EL (cell line): Measurements from ENCODE around the gene MSMP.

Source experiments
- DNase-seq: peaks from one replicate; pipeline ENCODE4 v3.0.0-alpha.2; 2016

The MSMP gene

GRCh38 chr9:35717132-35717870 is 36.8 kb downstream of the MSMP start:
- no peak for DNase-seq

GRCh38 chr9:35716230-35716629 is 37.8 kb downstream of the MSMP start:
- DNase-seq, result peak; percentile 21

- DNase-seq, result no peak
Measured at GRCh38 chr9:35714579-35715252, 39.4 kb downstream of the MSMP start.

DNA sequence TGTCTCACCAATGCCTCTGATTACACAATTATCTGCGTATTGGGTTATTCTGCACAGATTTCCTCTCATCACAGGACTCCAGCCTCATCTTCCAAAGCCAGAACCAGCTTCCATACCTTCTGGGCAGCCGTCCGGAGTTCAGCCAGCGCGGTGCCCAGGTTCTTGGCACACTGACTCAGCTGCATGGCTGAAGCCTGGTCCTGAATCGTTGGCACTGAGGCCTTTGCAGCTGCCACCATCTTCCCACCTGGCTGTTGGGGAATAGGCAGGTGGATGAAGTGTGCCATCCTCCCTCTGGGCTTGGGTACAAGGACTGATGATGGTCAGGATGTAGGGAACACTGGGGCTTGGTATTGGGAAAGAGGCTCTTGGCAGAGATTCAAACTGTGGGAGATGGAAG is 40.0 kb downstream of the MSMP start:
- DNase-seq, result no peak

- DNase-seq, result no peak
Measured at GRCh38 chr9:35713578-35713977, 40.5 kb downstream of the MSMP start.

DNA sequence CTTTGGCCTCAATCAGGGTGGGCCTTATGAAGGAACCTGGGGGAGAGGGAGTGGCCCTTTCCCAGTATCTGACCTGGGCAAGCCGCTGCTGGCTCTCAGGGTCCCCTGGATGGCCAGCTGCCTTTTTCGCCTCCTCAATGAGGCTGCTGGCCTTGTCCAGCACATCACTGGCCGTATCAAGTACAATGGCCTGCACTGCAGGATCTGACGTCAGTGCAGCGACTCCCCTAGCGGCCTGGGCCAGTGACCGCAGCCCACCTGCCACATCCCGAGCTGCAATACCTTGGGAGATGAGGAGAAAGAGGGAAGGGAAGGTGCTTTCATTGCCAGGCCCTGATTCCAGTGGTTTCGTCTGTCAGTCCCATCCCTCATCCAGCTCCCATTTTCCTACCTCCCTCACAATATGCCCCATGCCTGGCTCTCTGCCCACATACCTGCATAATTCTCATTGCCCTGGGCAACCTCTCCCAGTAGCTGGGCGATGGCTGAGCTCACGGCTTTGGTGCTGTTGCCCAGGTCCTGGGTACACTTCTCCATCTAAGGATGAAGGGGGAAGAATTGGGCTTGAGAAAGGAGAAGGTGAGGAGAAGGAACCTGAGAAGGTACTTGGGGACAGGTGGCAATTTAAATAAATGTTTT is 41.2 kb downstream of the MSMP start:
- DNase-seq, result no peak

DNA sequence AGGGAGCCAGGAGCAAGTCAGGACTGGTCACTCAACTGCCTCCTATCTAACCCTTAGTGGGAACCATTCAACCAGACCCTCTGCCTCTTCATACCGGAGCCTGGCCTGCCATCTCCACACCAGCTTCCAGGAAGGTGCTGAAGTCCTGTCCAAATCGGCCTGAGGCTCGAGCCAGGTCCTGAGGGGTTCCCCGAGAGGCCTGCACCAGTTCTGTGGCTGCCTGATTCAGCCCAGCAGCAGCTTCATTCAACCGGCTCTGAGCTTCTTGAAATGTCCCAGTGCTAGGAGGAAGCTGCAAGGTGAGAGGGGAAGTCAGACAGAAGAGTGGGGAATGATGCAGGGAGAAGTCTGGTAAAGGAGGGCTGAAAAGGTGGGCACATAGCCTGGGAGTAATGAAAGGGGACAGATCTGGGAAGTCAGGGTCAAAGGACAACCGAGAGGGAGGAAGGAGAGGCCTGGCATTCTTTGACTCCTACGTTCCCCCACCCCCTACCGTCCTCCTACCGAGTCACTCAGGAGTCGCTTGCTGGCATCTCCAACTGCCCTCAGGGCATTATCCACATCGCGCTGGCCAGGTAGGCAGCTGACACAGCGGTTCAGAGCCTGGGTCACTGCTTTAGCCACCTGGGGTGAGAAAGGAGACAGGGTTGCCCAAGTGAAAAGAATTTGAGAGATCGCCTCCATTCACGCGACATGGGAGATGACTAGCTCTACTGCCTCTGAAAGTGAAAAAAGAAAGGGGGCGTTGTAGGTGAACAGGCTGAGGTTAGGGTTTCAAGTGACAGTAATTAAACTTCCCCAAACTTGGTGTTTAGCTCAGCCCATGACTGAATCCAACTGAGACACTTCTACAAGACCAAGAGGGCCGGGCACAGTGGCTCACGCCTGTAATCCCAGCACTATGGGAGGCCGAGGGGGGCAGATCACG is 42.3 kb downstream of the MSMP start:
- no peak for DNase-seq

DNA sequence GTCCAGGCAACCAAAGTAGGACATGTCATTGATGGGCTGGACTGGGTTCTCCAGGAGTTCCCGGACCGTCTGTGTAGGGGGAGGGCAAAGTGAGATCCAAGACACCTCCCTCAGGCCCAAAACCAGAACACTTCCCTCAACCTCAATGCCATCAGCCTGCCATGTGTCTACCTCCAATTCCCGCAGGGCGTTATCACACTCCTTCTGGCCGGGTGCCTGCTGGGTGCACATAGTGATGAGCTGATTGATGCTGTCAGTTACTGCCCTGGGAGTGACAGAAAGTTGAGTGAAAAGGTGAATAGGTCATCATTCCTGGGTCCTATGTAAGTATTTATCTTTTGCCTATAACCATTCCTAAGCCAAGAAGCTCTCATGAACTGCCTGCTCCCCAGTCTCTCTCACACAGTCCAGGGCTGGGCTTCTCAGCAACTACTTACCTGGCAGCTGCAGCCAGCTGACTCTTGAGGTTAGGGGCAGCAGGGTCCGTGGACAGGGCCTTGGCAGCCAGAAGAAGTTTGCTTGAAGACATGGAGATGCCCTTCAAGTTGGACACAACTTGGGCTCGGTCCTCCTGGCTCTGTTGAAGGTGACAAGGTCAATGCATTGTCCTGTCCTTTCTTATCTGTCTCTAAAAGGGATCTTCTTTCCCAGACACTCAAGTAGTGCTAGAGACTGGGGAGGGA is 43.1 kb downstream of the MSMP start:
- DNase-seq, result no peak

GRCh38 chr9:35708146-35708545 is 45.9 kb downstream of the MSMP start:
- DNase-seq, result no peak

GRCh38 chr9:35706951-35707350 is 47.1 kb downstream of the MSMP start:
- no peak for DNase-seq

DNA sequence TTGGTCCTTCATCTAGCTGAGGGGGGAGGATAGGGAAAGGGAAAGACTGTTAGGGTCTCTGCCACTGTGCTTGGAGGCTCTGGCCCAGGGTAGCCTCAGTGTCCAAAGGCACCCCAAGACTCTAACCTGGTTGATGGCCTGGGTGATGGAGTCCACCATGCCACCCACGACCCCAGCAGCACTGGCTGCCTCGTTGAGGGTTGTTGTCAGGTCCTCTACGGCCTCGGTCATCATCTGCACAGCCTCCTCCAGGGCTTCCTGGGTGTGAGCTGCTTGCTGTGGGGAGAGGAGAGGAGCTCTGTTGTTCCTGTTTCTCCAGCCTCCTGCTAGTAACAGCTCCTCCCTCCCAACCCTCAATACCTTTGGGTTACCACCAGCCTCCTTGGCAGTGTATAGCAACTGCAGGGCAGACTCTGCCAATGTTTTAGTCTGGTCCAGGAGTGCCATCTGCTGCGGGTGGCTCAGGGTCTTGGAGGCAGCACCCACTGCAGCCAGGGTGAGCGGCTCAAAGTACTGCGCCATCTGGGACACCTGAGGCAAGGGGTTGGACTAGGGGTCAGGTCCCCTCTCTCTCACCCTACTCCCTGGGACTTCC is 48.1 kb downstream of the MSMP start:
- no peak for DNase-seq

GRCh38 chr9:35705372-35705771 is 48.7 kb downstream of the MSMP start:
- no peak for DNase-seq

GRCh38 chr9:35703906-35704672 is 50.0 kb downstream of the MSMP start:
- DNase-seq, result no peak
